Measurements from ENCODE around the gene CD302.
"Not testable (repeated sequence)": the region's sequence is repeated elsewhere in the genome, so short reads cannot be mapped to it uniquely, and the experiment has no call there.

The CD302 gene

DNA sequence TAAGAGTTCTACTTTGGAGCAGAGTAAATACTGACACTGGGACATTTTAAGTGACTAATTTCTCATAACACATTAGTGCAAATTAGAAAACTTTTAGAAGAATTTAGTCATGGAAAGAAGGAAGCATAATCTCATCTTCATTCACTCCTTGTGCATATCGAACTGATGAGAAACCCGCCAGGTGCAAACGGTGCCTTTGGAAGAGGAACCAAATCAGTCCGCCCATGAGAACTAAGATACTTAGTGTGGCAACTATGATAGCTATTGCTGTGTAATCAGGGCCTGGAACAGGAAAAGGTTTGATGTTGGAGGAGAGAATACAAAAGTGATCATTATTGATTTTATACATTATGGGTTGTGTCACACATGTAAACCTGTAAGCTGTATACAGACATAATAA is 6.9 kb upstream of the CD302 start:
- Mint-ChIP-seq H3K27me3 (peaks cover 15% of the 10 kb centered on the region), H3K4me1 (peaks cover 2% of the 10 kb centered on the region), H3K9me3 (no peaks in the 10 kb centered on the region), H3K27ac (no peak overlapping the region), H3K4me3 (no peak overlapping the region), H3K36me3 (peaks cover 5% of the 10 kb centered on the region)
- CTCF ChIA-PET, result no interaction called here
- no peak for DNase-seq

DNA sequence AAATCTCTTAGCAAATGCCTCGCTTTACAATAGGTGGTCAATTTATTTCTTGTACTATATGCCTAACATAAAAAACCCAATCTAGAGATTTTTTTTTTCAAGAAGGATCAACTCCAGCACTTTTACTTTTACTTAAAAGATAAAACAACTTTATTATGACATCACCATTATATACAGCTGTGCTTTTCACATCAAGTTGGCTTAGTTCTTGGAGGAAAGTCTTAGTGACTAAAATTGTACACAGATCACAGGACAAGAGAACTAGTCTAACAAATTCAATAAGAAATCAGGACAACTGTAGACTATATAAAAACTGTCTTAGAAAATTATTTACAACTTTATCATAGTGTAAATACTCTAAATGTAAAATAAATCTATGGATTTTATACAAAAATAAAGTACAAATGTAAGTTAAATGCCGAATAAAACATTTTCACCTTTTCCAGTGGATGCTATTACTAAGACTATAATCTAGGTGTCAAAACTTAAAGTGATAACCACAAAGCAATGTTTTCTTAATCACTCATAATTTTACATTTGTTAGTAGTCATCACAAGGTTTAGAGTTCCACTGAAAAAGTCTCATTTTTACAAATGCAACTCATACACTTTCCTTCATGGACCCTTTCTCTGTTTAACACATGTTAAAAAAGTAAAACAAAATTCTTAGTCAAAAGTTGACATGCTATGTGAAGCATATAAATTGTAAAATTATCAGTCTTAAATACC is 5.4 kb upstream of the CD302 start:
- peaks cover 5% of the 10 kb centered on the region for H3K36me3 Mint-ChIP-seq
- H3K9me3 Mint-ChIP-seq, result no peaks in the 10 kb centered on the region
- CTCF ChIA-PET, result no interaction called here
- H3K4me1 Mint-ChIP-seq, result peaks cover 6% of the 10 kb centered on the region
- H3K4me3 Mint-ChIP-seq, result no peak overlapping the region
- no peak for DNase-seq
- peaks cover 25% of the 10 kb centered on the region for H3K27me3 Mint-ChIP-seq
- no peak overlapping the region for H3K27ac Mint-ChIP-seq

DNA sequence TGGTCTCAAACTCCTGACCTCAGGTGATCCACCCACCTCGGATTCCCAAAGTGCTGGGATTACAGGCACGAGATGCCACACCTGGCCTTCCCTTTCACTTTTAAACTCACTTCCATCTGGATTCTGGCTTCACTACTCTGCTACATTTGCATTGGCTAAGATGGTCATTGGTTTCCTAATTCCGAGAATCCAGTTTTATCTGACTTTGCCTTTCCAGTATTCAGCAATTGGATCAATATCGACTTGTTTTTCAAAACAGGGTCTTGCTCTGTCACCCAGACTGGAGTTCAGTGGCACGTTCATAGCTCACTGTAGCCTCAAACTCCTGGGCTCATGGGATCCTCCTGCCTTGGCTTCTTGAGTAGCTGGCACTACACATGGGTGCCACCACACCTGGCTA is 4.7 kb upstream of the CD302 start:
- CTCF ChIA-PET, result no interaction called here
- Mint-ChIP-seq H3K4me1 (peaks cover 8% of the 10 kb centered on the region), H3K36me3 (peaks cover 5% of the 10 kb centered on the region), H3K4me3 (no peak overlapping the region), H3K27ac (no peak overlapping the region), H3K27me3 (peaks cover 33% of the 10 kb centered on the region), H3K9me3 (no peaks in the 10 kb centered on the region)
- no peak for DNase-seq

DNA sequence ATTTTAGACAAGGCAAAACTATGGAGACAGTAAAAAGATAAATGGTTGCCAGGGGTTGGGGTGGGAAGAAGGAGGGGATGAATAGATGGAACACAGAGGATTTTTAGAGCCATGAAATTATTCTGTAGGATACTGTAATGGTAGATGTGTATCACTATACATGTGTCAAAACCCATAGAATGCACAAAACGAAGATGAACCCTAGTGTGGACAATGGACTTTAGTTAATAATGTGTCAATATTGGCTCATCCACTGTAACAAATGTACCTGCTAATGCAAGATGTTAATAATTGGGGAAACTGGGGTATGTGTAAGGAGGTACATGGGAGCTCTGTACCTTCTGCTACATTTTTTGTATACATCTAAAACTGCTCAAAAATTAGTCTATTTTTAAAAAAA is 1.8 kb upstream of the CD302 start:
- peaks cover 2% of the 10 kb centered on the region for H3K36me3 Mint-ChIP-seq
- H3K27me3 Mint-ChIP-seq, result peaks cover 53% of the 10 kb centered on the region
- no peak overlapping the region for H3K27ac Mint-ChIP-seq
- H3K9me3 Mint-ChIP-seq, result no peaks in the 10 kb centered on the region
- DNase-seq, result no peak
- CTCF ChIA-PET, result no interaction called here
- no peak overlapping the region for H3K4me3 Mint-ChIP-seq
- H3K4me1 Mint-ChIP-seq, result peaks cover 10% of the 10 kb centered on the region

DNA sequence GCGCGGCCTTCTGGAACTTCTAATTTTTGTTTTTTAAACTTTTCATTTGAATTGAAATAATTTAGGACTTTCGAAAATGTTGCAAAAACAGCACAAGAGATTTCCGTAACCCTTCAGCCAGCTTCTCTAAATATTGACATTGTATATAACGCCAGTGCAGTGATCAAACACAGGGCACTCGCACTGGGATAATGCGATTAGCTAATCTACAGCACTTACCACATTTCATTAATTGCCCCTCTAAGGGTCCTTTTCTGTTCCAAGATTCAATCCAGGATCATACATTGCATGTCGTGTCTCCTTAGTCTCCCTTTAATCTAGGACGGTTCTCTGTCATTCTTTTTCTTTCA is 343 bp upstream of the CD302 start:
- CTCF ChIA-PET, result no interaction called here
- Mint-ChIP-seq H3K9me3 (no peaks in the 10 kb centered on the region), H3K27ac (no peak overlapping the region), H3K27me3 (peaks cover 54% of the 10 kb centered on the region), H3K4me1 (peaks cover 10% of the 10 kb centered on the region), H3K36me3 (peaks cover 2% of the 10 kb centered on the region), H3K4me3 (peak overlapping the region; percentile 69)
- DNase-seq, result no peak

DNA sequence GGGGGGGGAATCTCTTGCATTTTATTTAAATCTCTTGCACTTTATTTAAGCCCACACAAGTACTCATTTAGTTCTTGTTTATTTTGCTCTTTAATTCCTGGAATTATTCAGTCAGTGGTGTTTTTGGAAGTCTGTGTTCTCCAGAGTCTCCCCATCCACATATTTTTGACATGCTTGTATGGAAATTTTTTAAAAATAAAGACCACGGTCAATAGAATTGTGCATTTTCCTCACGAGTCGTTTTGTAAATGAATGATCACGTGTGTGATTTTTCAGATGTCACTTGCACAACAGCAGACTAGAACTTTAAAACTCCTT is 824 bp downstream of the CD302 start:
- Mint-ChIP-seq H3K4me1 (peaks cover 10% of the 10 kb centered on the region), H3K36me3 (peaks cover 2% of the 10 kb centered on the region), H3K9me3 (no peaks in the 10 kb centered on the region), H3K4me3 (peak overlapping the region; percentile 69), H3K27me3 (peaks cover 52% of the 10 kb centered on the region), H3K27ac (no peak overlapping the region)
- CTCF ChIA-PET, result no interaction called here
- no peak for DNase-seq

DNA sequence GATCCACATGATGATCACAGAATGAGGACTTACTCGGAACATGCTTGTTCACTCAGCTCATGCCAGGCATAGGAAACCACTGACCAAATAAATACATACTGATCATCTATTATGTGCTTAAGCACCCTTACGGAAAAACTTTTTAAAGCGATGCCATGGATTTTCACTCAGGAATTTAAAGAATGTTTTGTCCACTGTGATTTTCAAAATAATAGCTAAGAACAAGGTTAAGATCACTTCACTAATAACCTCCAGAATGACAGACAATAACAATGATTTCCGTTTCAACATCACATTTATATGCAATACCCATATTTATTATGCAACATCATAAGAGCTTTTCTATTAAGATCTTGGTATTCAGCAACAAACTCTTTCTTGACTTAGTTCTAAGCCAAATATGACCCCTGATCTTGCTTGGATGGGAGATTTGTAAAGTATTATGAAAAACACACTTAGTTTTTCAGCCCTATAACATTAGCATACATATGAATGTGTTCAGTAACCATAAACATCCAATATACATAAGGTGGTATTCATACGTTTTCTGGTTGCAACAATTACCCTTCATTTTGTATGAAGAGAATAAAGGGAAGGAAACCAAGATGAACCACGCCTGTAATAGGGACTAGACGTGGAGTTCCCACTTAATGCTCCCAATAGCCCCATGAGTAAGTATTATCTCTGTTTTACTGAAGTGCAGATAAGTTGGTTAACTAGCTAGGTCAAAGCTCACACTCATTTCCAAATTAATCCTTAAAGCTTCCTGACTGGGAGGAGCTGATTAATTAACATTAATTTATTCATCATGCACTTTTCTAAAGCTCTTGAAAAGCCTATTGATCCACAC is 1.9 kb downstream of the CD302 start:
- H3K4me1 Mint-ChIP-seq, result peaks cover 8% of the 10 kb centered on the region
- peaks cover 2% of the 10 kb centered on the region for H3K36me3 Mint-ChIP-seq
- DNase-seq, result no peak
- H3K4me3 Mint-ChIP-seq, result no peak overlapping the region
- no peaks in the 10 kb centered on the region for H3K9me3 Mint-ChIP-seq
- CTCF ChIA-PET, result no interaction called here
- H3K27me3 Mint-ChIP-seq, result peaks cover 41% of the 10 kb centered on the region
- H3K27ac Mint-ChIP-seq, result no peak overlapping the region

DNA sequence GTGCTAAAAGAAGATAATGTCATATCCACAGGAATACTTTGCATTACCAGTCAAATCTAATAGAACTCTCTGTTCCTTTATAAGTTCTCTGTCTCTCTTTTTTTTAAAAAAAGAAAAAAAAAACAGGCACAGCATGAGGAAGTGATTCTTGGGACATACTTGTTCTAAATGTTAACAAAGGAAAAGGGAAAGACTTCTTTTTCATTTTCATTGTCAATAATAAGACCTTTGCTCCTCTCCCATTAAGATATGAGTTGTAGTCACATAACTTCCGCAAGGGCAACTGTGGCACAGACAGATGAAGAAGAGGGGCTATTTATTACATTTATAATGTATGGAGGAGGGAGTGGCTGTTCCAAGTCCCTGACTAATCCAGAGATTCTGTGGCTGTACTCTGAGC is 4.7 kb downstream of the CD302 start:
- DNase-seq, result no peak
- no peaks in the 10 kb centered on the region for H3K9me3 Mint-ChIP-seq
- peaks cover 28% of the 10 kb centered on the region for H3K27me3 Mint-ChIP-seq
- H3K4me1 Mint-ChIP-seq, result peaks cover 3% of the 10 kb centered on the region
- CTCF ChIA-PET, result no interaction called here
- no peak overlapping the region for H3K4me3 Mint-ChIP-seq
- H3K36me3 Mint-ChIP-seq, result no peaks in the 10 kb centered on the region
- H3K27ac Mint-ChIP-seq, result no peak overlapping the region

DNA sequence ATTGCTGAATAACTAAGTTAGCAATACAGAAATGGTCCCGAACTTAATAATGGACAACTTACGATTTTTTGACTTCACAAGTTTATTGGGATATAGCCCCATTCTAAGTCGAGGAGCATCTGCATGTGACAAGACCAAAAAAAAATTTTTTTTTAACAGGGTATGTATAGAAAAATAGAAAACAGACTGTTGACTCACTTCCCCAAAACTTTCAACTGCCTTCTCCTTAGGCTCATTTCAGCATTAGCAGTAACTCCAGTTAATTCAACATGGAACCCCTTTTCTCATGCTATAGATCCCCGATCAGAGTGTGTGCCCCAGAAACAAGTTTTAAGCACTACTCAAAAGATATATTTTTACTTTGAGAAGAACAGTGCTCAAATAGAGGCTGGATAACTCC is 5.4 kb downstream of the CD302 start:
- Mint-ChIP-seq H3K4me1 (peaks cover 3% of the 10 kb centered on the region), H3K9me3 (no peaks in the 10 kb centered on the region), H3K27me3 (peaks cover 20% of the 10 kb centered on the region), H3K4me3 (no peak overlapping the region), H3K27ac (no peak overlapping the region), H3K36me3 (no peaks in the 10 kb centered on the region)
- CTCF ChIA-PET, result interaction anchor here (0.5 to 1.6 kb wide), 2 partner anchors 24 to 823 kb away, joined by 3 to 4 read pairs; no protein-coding TSS in a partner anchor
- no peak for DNase-seq

DNA sequence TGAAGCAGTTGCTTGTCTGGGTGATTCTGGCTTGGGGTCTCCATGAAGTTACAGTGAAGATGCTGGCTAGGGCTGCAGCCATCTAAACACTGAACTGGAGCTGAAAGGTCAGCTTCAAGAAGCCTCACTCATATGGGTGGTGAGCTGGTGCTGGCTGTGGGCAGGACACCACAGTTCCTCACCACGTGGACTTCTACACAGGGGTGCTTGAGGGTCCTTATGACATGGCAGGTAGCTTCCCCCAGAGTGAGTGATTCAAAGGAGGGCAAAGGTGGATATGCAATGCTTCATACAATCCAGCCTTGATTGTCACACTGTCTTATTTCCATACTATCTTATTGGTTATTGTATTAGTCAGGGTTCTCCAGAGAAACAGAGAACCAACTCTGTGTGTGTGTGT is 6.0 kb downstream of the CD302 start:
- no peak for DNase-seq
- no peaks in the 10 kb centered on the region for H3K4me1 Mint-ChIP-seq
- CTCF ChIA-PET, result interaction anchor here (0.5 to 1.6 kb wide), 2 partner anchors 23 to 822 kb away, joined by 3 to 4 read pairs; no protein-coding TSS in a partner anchor
- H3K9me3 Mint-ChIP-seq, result no peaks in the 10 kb centered on the region
- H3K27me3 Mint-ChIP-seq, result peaks cover 15% of the 10 kb centered on the region
- no peak overlapping the region for H3K4me3 Mint-ChIP-seq
- H3K36me3 Mint-ChIP-seq, result no peaks in the 10 kb centered on the region
- no peak overlapping the region for H3K27ac Mint-ChIP-seq

DNA sequence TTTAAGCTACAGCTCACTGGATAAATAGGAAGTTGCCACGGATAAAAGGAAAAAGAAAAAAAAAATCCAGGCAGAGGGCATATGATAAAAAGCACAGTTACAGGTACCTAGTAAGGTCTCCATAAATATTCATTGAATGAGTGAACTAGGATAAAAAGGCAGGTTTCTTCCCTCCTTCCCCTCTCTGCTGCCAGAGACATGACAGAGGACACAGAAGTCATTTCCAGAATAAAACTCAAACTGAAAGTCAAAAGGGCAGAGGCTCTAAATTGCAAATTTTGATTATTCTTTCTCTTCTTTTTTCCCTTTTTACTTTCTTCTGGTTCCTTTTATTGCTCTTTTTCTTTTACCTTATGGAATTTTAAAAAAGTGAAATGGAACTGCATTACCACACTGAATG is 7.7 kb downstream of the CD302 start:
- CTCF ChIA-PET, result no interaction called here
- H3K36me3 Mint-ChIP-seq, result no peaks in the 10 kb centered on the region
- no peaks in the 10 kb centered on the region for H3K4me1 Mint-ChIP-seq
- no peak overlapping the region for H3K4me3 Mint-ChIP-seq
- DNase-seq, result no peak
- H3K27me3 Mint-ChIP-seq, result peaks cover 9% of the 10 kb centered on the region
- no peaks in the 10 kb centered on the region for H3K9me3 Mint-ChIP-seq
- H3K27ac Mint-ChIP-seq, result no peak overlapping the region

DNA sequence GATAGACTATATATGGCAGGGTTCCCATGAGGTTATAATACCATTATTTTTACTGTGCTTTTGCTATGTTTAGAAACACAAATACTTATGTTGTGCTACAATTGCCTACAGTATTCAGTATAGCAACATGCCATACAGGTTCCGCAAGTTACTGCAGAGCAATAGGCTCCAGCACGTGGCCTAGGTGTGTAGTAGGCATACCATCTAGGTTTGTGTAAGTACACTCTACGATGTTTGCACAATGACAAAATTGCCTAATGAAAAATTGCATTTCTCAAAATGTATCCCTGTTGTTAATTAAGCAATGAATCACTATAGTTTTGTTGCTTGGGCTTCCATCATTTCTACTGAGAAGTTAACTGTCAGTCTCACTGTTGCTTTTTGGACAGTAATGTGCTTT is 9.8 kb downstream of the CD302 start:
- Mint-ChIP-seq H3K27me3 (peaks cover 7% of the 10 kb centered on the region), H3K9me3 (no peaks in the 10 kb centered on the region), H3K27ac (no peak overlapping the region), H3K36me3 (no peaks in the 10 kb centered on the region), H3K4me1 (no peaks in the 10 kb centered on the region), H3K4me3 (no peak overlapping the region)
- DNase-seq, result no peak
- CTCF ChIA-PET, result no interaction called here

DNA sequence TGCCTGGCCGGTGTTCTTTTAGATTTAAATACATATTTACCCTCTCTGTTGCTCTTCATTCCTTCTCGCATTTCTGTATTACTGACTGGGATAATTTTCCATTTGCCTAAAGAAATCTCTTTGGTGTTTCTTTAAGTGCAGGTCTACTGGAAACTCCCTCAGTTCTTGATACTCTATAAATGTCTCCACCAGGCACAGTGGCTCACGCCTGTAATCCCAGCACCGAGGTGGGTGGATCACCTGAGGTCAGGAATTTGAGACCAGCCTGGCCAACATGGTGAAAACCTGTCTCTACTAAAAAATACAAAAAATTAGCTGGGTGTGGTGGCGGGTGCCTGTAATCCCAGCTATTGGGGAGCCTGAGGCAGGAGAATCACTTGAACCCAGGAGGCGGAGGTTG is 10.4 kb downstream of the CD302 start:
- H3K27me3 Mint-ChIP-seq, H3K9me3 Mint-ChIP-seq, H3K4me1 Mint-ChIP-seq, H3K36me3 Mint-ChIP-seq, H3K4me3 Mint-ChIP-seq, CTCF ChIA-PET, H3K27ac Mint-ChIP-seq, DNase-seq: not testable (repeated sequence)

DNA sequence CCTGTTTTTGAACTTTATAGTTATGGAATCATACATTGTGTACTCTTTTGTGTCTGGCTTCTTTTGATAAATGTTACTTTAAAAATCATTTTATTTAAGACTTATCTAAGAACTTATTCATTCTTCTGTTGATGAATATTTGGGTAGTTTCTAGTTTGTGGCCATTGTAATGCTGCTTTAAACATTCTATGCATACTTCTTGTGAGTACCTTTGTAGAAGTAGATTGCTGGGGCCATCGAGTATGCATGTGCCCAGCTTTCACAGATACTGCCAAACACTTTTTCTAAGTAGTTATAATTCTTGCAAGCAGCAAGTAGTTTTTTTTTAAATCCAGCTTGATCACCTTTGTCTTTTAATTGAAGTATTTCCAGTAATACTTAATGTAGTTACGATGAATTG is 11.1 kb downstream of the CD302 start:
- H3K9me3 Mint-ChIP-seq, result no peaks in the 10 kb centered on the region
- H3K27me3 Mint-ChIP-seq, result peaks cover 7% of the 10 kb centered on the region
- no peak overlapping the region for H3K4me3 Mint-ChIP-seq
- DNase-seq, result no peak
- CTCF ChIA-PET, result no interaction called here
- H3K4me1 Mint-ChIP-seq, result no peaks in the 10 kb centered on the region
- H3K36me3 Mint-ChIP-seq, result no peaks in the 10 kb centered on the region
- H3K27ac Mint-ChIP-seq, result no peak overlapping the region

DNA sequence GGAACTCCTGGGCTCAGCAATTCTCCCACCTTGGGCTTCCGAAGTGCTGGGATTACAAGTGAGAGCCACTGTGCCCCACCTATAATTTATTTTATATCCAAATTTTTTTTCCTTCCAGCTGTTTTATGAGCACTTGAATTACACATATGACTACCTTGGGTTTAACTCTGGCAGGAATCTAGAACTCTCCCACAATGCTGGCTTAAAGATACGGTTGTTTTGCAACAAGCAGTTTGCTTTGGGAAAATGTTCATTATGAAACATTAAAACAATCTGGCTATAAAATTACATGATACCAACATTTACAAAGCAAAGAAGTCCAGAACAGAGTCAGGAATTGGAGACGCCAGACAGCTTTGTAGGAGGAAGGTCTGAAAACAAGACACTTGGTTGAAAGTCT is 12.8 kb downstream of the CD302 start:
- H3K4me1 Mint-ChIP-seq, result no peaks in the 10 kb centered on the region
- DNase-seq, result no peak
- no peaks in the 10 kb centered on the region for H3K9me3 Mint-ChIP-seq
- H3K27me3 Mint-ChIP-seq, result peaks cover 10% of the 10 kb centered on the region
- CTCF ChIA-PET, result no interaction called here
- no peaks in the 10 kb centered on the region for H3K36me3 Mint-ChIP-seq
- H3K27ac Mint-ChIP-seq, result no peak overlapping the region
- no peak overlapping the region for H3K4me3 Mint-ChIP-seq
